Psoas muscle (tissue), 8 donors: ENCODE results near the gene MAPKAPK2. TPM values are rescaled to one million over a fixed set of nuclear protein-coding genes. Genes with fewer than 3 reads are reported as not detected.
A peak's percentile ranks its signal among the peaks of the same experiment; 100 is the strongest.

Source experiments
- ATAC-seq, 4 donors: fragments of 200-7000 bp; cut with Tn5 transposase; one replicate each; pipeline ENCODE4 v1.9.1; 2020; ENCODE audit warnings: moderate library complexity in 3 of 4, mild to moderate bottlenecking in 2 of 4
- DNase-seq, 2 donors: peaks; one replicate each; pipeline ENCODE4 v3.0.0-alpha.2; 2020
- H3K27ac ChIP-seq: fragments of 200-600 bp; one replicate; pipeline ENCODE4 v1.8.0; 2022
- H3K27me3 ChIP-seq, 3 donors: fragments of 200-600 bp in 1 of 3; one replicate each; pipeline versions ENCODE4 v1.6.1 to v1.8.0; 2013 to 2022; ENCODE audit warnings: low read length in 2 of 3, mild to moderate bottlenecking in 2 of 3, moderate library complexity in 1 of 3; ENCODE audit not compliant: insufficient read depth in 3 of 3
- H3K36me3 ChIP-seq, 2 donors: fragments of 200-600 bp in 1 of 2; one replicate each; pipeline versions ENCODE4 v1.6.1 to v1.8.0; 2013 to 2022; ENCODE audit warnings: low read depth in 1 of 2, mild to moderate bottlenecking in 1 of 2, moderate library complexity in 1 of 2; ENCODE audit not compliant: insufficient read depth in 1 of 2
- H3K4me1 ChIP-seq: fragments of 200-600 bp; one replicate; pipeline ENCODE4 v1.8.0; 2022
- H3K4me3 ChIP-seq: fragments of 200-600 bp; one replicate; pipeline ENCODE4 v1.8.0; 2022; ENCODE audit warnings: mild to moderate bottlenecking
- H3K9me3 ChIP-seq: fragments of 200-600 bp; one replicate; pipeline ENCODE4 v1.8.0; 2022
- WGBS, 3 donors: extraction: QIAGEN DNeasy Blood & Tissue Kit; methylation state at CpG; one replicate each; pipeline versions ENCODE4 v1.1.6 to v1.1.7; 2013; 5-methylcytosine and 5-hydroxymethylcytosine counted together
- intact Hi-C, 2 donors: fragments of 100-400 bp; cut with DNase I; formaldehyde crosslinking; loops; one replicate each; pipeline versions ENCODE4 v1.11.0 to v1.14.2; 2022
- polyA plus RNA-seq, 3 donors: library from polyadenylated mRNA; stranded (reverse); fragments of 200-250 nt; gene quantifications; one replicate each; pipeline ENCODE4 v1.2.3, GENCODE V29; 2013
- total RNA-seq, 4 donors: library from RNA; stranded (reverse); fragmentation: NEBNext Ultra II Directional in 2 of 4; extraction: Animal tissue kit (Norgen Biotek cat#: 25700) in 2 of 4; gene quantifications; one replicate each; pipeline versions ENCODE4 v1.2.1 to v1.2.4, GENCODE V29; 2021 to 2023
- TF ChIP-seq, protein P1 (sequence below): fragments of 200-600 bp; IDR thresholded peaks from one replicate; pipeline ENCODE4 v1.8.0; 2022; ENCODE audit warnings: antibody characterized with exemption
- donor health status: healthy with polysubstance abuse.
- donor health status: DM: no; HTN: no; CAD: no; lungs with moderate emphysema.
- donor health status: Bipolar disorder and iron deficiency.
- donor health status: healthy.
- donor health status: DM: yes; HTN: yes; CAD: no.
- donor health status: DM: no; HTN: no; CAD: no.
- donor health status: DM: no; HTN: no; CAD: no.
- donor health status: DM: yes; HTN: yes; CAD: no.

MAPKAPK2 gene
- total and polyA plus RNA-seq, 7 donors = 89.4 to 198 (median 139) TPM

DNA sequence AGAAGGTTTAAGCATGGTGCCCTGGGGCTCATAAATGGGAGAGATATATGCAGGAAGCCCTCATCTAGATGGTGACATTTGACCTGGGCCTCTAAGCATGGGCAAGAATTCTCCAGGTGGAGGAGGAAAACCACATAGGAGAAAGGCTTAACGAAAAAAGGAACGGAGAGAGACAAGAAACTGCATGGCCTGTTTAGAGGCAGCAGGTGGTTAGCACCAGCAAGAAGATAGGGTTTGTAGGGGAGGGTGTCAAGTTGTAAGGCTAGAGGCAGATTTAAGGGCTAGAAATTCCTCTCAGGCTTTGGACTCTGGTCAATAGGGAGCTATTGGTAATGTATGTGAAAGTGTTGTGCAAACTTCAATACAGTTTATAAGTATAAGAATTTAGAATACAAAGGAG, 8.2 kb upstream of the MAPKAPK2 start:
- peak overlapping the region; percentile 51 for H3K27ac ChIP-seq
- TF ChIP-seq, protein P1, sequence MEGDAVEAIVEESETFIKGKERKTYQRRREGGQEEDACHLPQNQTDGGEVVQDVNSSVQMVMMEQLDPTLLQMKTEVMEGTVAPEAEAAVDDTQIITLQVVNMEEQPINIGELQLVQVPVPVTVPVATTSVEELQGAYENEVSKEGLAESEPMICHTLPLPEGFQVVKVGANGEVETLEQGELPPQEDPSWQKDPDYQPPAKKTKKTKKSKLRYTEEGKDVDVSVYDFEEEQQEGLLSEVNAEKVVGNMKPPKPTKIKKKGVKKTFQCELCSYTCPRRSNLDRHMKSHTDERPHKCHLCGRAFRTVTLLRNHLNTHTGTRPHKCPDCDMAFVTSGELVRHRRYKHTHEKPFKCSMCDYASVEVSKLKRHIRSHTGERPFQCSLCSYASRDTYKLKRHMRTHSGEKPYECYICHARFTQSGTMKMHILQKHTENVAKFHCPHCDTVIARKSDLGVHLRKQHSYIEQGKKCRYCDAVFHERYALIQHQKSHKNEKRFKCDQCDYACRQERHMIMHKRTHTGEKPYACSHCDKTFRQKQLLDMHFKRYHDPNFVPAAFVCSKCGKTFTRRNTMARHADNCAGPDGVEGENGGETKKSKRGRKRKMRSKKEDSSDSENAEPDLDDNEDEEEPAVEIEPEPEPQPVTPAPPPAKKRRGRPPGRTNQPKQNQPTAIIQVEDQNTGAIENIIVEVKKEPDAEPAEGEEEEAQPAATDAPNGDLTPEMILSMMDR = no peak
- WGBS, 3 donors = 29 to 64% (median 31%) methylated on average over 2 of the region's 2 CpGs
- no peaks in the 10 kb centered on the region for H3K9me3 ChIP-seq
- H3K27me3 ChIP-seq = no peaks in the 10 kb centered on the region
- H3K4me1 ChIP-seq = peaks cover 37% of the 10 kb centered on the region
- intact Hi-C loops = no loop called here
- DNase-seq (no peak), ATAC-seq (no peak)
- H3K4me3 ChIP-seq = no peak overlapping the region
- H3K36me3 ChIP-seq = no peaks in the 10 kb centered on the region

DNA sequence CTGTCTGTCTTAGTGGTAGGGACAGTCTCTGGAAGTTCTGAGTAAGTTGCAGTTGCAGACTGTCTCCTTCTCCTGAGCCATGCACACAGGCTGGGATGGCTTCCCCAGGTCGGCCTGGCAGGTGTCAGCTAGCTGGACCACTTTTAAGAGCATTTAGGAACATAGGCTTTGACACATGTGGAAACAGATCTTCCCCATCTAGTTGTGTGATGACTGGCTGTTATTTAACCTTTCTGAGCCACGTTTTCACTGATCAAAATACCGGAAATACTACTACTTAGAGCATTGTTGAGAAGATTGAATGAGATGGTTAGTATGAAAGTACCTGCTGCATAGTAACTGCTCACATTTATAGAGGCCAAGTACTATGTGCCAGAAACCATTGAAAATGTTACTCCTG, 6.2 kb upstream of the MAPKAPK2 start:
- intact Hi-C loops = no loop called here
- Histone ChIP-seq H3K4me1 (peaks cover 32% of the 10 kb centered on the region), H3K27ac (no peak overlapping the region), H3K36me3 (no peaks in the 10 kb centered on the region), H3K9me3 (no peaks in the 10 kb centered on the region), H3K27me3 (no peaks in the 10 kb centered on the region), H3K4me3 (no peak overlapping the region)
- TF ChIP-seq, protein P1 = no peak
- DNase-seq = no peak
- WGBS, 3 donors = 81 to 85% (median 82%) methylated on average over 3 of the region's 3 CpGs
- ATAC-seq = no peak

DNA sequence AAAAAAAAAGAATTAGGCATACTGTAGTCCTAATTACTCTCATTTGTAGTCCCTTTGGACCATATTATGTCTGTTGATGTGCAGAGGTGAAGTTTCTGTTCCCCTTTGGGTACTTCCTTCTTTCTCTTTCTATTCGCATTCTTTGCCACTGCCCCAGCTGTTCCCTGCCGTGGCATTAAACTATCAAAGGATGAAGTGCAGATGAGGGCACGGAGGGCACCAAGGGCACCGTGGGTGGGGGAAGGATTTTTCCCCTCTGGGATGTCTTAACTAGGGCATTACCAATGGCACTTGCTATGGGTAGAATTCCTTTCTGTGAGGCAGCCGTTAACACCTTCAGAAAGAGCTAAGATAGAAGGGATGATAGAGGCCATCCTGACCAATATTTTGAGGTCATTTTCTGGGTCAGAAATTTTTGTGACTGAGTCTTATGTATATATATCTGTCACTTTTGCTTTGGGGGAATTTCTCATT, 4.9 kb upstream of the MAPKAPK2 start:
- DNase-seq = no peak
- no peak overlapping the region for H3K27ac ChIP-seq
- ATAC-seq = no peak
- H3K4me1 ChIP-seq = peaks cover 29% of the 10 kb centered on the region
- no peak overlapping the region for H3K4me3 ChIP-seq
- H3K9me3 ChIP-seq = no peaks in the 10 kb centered on the region
- TF ChIP-seq, protein P1 = no peak
- no peaks in the 10 kb centered on the region for H3K36me3 ChIP-seq
- intact Hi-C loops = no loop called here
- H3K27me3 ChIP-seq = no peaks in the 10 kb centered on the region
- WGBS, 3 donors = 39 to 54% (median 40%) methylated on average over 5 of the region's 5 CpGs

DNA sequence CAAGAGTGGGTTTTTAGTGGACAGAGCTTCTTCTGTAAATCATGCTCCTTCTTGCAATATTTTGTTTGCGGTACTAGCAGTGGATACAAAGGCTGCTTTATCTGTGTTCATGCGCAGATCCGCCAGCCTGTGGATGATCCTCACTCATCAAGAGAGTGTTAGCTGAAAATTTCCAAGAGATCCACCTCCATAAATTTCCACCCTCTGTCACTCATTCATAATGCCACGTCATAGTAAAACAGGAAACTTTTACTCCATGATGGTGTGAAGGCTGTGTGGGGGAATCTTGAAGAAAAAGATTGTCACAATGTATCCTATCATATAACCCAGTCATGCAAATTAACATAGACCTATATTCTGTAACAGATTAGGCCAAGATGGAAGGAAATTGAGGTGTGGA, 4.4 kb upstream of the MAPKAPK2 start:
- 74 to 89% (median 82%) methylated on average over 4 of the region's 4 CpGs for WGBS, 3 donors
- DNase-seq (no peak), ATAC-seq (no peak)
- intact Hi-C loops = no loop called here
- no peaks in the 10 kb centered on the region for H3K36me3 ChIP-seq
- H3K27me3 ChIP-seq = no peaks in the 10 kb centered on the region
- peaks cover 24% of the 10 kb centered on the region for H3K4me1 ChIP-seq
- TF ChIP-seq, protein P1 = no peak
- H3K9me3 ChIP-seq = no peaks in the 10 kb centered on the region
- no peak overlapping the region for H3K4me3 ChIP-seq
- no peak overlapping the region for H3K27ac ChIP-seq

DNA sequence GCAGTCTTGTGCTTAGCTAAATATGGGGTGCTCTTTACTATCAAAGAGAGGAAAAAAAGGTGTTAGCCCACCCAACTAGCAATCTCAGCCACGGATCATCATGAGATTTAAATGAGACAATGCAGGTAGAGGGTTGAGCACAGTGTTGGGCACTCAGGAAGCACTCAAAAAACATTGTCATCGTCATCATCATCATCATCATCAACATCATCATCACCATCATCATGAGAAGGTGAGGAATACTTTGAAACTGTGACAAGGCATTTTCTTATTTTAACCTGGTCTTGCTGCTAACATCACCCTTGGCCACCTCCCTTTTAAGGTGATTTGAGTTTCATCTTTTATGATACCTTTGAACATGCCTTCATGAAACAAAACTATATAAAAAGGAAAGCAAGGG, 3.3 kb upstream of the MAPKAPK2 start:
- 59 to 77% (median 69%) methylated on average over 2 of the region's 2 CpGs for WGBS, 3 donors
- ATAC-seq = no peak
- Histone ChIP-seq H3K36me3 (no peaks in the 10 kb centered on the region), H3K4me3 (no peak overlapping the region), H3K27ac (no peak overlapping the region), H3K4me1 (peaks cover 14% of the 10 kb centered on the region), H3K9me3 (no peaks in the 10 kb centered on the region), H3K27me3 (no peaks in the 10 kb centered on the region)
- TF ChIP-seq, protein P1 = no peak
- intact Hi-C loops = no loop called here
- DNase-seq = no peak
